NCI-H446 (cell line): Measurements from ENCODE around the gene SLC19A1.
"Not testable (repeated sequence)": the region's sequence is repeated elsewhere in the genome, so short reads cannot be mapped to it uniquely, and the experiment has no call there.

ENCODE experiments used
- DNase-seq, 2 experiments: peaks; one replicate each; lab custom pipeline; 2025; lab: John Stamatoyannopoulos, UW

The SLC19A1 gene

DNA sequence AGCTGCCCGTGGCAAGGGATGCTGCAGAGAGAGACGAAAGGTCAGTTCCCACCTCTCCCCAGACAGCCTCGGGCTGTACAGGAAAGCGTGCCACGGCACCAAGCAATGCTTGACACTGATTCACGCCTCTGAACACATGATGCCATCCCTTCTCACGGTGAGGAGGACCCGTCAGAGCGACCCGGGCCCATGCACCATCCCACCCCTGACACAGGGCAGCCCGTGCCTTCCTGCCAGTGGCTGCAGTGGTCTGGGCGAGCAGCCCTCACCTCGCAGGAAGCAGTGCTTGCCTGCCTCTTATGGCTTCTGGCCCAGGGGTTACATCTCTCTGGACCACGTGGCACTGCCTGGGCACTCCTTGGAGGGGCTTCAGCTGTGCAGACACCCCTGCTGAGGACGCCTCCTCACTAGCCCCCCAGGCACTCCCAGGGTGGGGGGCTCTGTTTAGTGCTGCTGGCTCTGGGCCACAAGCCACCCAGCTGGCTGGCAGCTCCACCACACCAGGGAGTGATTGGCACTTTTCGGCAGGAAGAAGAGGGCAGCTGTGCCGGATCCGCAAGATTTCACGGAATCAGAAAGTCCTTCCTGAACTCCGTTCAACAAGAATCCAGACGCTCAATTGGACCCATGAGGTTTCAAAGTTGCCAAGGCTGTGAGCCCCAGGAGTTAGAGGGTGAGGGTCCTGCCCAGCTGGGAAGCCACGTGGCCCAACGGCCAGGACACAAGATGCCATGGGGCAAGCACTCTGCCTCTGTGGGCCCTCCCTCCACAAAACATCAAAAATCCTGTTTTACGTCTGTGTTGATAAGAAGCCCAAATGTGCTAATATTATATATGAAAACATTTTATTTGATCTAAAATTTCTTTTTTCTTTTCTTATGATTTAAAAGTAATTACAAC is 34.8 kb upstream of the SLC19A1 start:
- no peak for DNase-seq

DNA sequence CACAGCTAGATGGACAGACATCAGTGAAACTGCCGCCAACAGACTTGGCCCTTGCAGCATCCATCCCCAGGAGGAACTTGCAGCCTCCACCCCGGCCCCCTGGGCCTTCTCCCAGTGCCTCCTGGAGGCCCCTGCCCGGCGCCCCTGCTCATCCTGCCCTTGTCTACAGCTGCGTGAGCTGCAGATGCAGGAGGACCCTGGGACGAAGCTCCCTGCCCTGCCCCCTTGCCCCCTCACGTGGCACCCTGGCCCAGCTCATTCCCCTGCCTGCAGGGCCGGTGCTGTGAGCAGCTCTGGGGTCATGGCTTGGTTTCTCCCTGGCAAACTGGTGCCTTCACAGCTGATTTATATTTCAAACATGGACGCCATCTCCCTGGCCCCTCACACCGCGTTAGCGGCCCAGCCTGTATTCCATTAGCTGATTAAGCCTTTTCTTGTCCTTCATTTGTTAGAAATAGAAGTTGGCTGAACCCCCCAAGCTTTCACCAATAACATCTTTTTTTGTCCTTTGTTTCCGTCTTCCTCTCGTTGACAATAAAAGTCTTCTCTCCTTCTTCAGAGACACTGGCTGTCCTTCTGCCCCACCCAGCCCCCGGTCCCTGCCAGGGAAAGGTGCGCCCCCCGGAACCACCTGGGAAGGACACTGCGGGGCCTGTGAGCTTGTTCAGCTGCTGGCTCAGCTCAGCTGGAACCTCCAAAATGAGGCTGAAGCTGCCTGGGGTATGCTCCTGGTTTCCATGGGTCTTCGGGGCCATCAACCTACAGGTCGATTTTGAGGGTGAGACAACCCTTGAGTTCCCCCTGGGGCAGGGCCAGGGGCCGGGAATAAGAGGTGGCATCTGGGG is 34.0 kb upstream of the SLC19A1 start:
- DNase-seq = no peak

DNA sequence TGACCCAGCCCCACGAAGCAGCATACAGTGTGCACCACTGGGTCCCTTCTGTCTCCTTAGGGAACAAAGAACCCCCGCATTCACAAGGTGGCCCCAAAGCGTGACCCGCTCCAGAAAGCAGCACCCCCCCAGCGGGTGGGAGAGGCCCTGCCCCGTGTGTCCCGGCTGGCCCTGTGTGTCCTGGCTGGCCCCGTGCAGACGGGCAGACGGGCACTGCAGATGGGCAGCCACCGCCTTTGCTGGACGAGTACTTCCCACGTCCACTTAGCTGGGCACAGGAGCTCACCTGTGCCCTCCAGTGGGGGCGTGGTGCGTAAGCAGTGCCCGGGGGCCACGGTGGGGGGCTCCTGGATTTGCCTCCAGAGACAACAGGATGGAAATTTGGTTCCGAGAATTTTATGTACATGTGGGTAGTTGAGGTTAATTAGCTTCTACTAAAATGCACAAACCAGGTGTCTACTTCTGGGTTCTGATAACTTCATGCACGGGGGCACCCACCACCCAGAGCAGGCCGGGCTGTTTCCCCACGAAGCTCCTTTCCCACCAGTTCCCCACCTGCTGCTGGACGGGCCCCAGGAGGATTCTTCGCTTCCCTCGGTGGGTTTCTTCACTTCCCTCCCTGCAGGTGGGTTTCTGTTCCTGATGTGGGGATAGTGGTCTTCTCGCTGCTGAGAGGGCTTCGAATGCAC is 33.2 kb upstream of the SLC19A1 start:
- DNase-seq = no peak

DNA sequence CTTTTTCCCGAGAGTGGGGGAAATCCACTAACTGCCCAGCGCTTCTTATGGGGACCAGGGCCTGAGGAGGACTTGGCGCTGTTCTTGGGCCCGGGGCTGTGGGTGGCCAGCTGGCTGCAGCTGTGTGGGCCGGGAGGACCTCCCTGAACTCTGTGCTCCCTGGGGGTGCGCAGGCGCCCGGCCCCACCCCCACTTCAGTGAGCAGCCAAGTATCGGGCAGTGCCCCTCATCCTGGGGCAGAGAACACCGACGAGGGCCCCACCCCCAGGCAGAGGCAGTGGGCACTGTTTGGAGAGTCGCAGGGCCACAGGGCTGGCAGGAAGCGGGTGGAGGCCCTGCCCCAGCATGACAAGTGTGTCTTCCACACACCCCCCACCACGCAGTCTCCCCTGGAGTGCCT is 32.5 kb upstream of the SLC19A1 start:
- no peak for DNase-seq

DNA sequence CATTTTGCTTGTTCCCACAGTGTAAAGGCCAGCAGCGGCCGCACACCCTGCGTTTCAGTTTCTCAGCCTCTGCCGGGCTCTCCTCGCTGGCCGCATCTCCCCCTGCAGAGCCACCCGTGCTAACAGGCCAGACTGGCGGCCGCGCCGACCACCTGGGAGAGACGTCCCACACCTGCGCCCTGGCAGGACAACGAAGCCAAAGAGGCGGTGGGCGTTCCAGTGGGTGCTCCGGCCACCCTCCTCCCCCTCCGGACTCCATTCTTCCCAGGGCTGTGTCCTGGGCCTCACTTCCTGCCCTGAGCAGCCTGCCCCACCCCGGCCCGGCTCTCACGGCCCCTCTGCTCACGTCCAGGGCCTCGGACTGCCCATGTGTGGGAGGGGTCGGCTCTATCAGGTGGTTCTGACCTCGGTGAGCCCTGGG is 31.9 kb upstream of the SLC19A1 start:
- DNase-seq = no peak

DNA sequence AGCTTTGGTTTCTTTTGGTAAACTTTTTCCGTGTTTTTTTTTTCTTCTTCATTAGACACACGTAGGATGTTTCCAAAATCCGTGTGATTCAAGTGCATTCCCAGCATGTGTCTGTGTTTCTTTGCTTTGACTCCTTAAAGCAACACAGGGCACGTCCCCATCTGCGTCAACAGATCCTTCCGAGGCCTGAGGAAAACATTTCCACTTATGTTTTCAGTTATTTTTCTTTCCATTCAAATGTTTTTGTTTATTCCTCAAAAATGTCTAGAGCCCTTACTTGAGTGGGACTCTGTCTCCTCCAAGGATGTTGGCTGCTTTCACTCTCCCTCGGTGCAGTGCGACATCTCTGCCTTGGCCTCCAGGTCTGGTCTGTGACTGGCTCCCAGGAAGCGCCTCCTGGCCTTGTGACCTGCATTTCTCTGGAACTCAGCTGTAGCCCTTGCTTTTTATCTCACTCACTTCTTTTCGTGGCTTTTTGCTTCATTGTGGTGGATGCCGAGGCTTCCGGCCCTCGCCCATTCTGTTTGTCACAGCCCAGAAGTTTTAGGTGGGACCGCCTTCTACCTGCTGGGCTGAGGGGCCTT is 31.3 kb upstream of the SLC19A1 start:
- DNase-seq = no peak

DNA sequence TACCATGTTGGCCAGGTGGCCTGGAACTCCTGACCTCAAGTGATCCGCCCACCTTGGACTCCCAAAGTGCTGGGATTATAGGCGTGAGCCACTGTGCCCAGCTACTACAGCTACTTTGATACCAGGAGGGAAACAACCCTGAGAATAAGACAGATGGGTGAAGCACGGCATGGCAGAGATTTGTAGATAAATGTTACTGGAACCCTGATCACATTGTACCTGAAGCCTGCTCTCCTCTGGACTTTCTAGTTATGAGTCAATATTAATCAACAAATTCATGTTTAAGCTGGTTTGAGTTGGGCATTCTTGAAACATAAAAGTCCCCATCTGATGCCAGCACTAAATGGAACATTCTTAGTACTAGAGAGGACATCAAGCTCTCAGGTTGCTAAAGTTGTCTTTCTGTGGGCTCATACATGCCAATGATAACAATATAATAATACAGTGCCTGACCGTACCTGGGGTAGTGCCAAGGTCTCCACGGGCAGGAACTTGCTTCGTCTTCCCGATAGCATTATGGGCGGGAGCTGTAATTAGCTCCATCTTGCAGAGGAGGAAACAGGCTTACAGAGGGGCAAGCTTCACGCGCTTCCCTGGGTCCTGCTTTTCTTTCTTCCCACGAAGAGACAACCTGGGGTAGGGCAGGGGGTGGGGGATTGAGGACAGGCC is 30.7 kb upstream of the SLC19A1 start:
- no peak for DNase-seq

DNA sequence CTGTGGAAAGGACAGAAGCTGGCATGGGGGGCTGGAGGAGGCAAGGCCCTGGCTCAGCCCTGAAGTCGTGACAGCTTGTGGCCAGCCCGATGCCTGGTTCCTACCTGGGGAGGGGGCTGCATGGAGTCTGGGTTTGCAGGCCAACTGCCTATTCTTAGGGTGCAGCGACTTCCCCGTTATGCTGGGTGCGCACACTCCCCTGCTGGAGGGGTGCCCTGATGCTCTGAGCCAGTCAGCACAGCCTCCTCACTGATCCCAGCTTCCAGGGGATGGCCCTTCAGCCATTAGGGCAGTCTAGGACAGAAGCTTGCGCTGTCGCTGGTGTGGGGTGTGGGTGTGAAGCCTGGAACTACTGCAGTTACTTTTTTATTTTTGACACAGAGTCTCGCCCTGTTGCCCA is 30.0 kb upstream of the SLC19A1 start:
- DNase-seq = no peak

DNA sequence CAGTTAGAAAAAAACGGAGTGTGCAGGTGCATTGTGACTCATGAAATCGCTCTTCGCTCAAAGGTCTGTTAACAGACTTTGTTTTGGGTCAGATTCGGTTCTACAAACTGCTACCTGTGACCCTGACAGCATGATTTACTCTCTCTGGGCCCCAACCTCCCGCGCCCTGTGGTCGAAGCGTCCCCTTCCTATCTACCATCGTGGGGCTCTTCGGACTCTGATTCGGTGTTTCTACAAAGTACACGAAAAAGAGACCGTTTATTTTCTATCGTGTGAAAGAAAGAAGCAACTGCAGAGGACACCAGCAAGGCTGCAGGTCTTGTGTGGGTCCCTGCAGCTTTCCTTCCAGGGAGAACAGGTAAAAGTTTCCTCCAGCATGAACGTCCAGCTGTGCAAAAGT is 29.4 kb upstream of the SLC19A1 start:
- DNase-seq = no peak

DNA sequence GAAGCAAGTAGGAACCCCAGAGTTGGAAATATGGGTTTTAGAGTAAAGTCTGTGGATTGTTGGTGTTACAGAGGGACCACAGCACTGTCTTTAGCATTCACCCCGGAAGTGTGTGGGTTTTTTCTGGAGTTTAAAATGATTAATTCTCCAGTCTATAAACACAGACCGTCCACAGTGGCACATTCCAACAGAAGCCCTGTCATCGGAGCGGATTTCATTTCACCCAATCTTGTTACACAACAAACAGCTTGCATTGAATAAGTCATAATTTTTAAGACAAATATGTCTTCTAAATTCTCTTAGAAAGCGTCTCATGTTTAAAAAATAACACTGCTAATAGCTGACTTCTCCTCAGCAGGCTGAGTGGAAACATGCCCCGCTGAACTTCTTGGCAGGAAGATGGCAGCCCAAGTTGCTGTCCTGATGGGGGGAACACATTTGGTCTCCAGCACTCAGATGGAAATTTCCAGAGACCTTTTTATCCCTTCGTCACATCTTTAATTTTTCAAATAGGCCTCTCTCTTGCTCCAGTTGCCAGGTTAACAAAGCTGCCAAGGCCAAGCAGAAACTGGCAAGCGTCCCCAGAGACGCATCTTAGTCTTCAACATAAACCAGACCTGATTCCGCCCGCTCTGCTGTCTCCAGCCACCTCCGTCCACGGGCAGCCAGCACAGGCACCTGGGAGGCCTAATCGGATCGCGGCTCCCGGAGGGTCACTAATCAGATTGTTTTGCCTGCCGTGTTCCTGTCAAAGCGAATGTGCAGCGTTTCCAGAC is 28.8 kb upstream of the SLC19A1 start:
- DNase-seq = no peak

DNA sequence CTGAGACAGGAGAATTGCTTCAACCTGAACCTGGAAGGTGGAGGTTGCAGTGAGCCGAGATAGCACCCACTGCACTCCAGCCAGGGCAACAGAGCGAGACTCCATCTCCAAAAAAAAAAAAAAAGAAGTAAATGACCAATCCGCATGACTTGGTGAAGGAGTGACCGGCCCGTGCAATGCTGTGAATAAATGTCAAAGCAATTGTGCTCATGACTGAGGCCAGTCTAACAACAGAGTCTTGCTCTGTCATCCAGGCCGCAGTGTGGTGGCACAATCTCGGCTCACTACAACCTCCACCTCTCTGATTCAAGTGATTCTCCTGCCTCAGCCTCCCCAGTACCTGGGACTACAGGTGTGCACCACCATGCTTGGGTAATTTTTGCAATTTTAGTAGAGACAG is 27.8 kb upstream of the SLC19A1 start:
- no peak for DNase-seq

DNA sequence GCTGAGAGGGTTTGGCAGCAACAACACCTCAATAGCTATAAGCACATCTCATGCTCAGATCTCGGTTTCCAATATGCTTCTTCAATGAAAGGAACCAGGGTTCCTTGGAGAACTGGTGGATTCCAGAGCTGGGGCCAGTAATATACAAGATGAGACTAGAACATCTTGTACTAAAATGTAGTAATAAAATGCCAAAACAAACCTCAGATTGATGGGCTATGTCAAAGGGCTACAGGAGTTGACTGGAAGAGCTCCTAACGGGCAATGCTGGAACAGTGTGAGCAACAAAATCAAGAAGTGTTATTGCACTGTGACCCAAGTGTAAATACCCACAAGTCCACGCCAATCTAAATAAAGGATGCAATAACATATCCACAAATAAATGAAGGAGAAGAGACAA is 26.1 kb upstream of the SLC19A1 start:
- no peak for DNase-seq

DNA sequence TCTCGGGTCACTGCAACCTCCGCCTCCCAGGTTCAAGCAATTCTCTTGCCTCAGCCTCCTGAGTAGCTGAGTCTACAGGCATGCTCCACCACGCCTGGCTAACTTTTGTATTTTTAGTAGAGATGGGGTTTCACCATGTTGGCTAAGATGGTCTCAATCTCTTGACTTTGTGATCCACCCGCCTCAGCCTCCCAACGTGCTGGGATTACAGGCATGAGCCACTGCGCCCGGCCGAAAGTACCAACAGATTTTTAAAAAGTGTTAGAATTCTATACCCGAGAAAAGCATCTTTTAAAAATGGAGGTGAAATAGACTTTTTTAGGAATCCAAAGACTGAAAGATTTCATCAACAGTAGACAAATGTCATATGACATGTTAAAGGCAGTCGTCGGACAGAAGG is 21.9 kb upstream of the SLC19A1 start:
- not testable (repeated sequence) for DNase-seq

DNA sequence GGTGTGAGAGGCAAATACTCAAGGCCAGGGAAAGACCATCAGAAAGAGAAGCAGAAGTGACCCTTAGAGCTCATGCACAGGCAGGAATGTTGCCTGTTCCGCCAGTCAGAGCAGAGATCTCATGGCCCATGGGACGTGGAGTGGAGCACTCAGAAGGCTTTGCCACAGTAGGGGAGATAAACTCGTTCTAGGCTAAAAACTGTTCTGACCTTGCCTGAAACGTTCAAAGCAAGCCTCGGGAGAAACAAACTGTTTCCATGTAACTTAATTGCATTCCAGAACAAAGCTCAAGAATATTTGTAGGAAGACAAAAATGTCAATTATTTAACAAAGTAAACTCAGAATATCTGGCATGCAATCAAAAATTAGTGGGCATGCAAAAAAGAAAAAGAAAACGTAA is 20.7 kb upstream of the SLC19A1 start:
- DNase-seq = no peak

DNA sequence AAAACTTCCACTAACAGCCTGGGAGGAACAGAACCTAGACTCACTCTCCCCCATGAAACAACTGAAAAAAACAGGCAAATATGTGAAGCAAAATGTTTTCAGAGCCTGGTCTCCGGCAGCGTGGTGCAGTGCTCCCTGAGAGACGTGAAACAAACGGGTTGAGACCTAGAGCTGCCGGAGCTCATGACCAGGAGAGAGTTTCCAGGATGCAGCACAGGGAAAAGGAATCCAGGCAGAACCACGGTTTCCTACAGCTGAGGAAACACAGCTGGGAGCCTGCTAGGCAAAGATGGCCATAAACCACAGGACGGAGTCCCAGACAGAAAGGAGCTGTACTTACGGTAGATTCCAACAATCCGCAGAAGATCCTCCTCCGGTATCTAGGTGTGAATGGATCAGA is 20.2 kb upstream of the SLC19A1 start:
- DNase-seq = no peak

DNA sequence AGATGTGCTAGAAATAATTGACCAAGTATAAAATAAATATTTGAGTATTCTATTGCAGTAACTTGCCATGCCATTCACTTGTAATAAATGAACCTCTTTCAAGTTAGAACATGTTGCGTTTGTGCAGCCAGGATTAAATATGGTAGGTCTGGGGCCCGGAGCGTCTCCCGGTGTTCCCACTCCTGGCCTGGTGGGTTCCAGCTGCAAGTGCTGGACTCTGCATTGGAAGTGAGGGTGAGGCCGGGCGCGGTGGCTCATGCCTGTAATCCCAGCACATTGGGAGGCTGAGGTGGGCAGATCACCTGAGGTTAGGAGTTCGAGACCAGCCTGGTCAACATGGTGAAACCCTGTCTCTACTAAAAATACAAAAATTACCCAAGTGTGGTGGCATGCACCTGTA is 19.0 kb upstream of the SLC19A1 start:
- DNase-seq = not testable (repeated sequence)

DNA sequence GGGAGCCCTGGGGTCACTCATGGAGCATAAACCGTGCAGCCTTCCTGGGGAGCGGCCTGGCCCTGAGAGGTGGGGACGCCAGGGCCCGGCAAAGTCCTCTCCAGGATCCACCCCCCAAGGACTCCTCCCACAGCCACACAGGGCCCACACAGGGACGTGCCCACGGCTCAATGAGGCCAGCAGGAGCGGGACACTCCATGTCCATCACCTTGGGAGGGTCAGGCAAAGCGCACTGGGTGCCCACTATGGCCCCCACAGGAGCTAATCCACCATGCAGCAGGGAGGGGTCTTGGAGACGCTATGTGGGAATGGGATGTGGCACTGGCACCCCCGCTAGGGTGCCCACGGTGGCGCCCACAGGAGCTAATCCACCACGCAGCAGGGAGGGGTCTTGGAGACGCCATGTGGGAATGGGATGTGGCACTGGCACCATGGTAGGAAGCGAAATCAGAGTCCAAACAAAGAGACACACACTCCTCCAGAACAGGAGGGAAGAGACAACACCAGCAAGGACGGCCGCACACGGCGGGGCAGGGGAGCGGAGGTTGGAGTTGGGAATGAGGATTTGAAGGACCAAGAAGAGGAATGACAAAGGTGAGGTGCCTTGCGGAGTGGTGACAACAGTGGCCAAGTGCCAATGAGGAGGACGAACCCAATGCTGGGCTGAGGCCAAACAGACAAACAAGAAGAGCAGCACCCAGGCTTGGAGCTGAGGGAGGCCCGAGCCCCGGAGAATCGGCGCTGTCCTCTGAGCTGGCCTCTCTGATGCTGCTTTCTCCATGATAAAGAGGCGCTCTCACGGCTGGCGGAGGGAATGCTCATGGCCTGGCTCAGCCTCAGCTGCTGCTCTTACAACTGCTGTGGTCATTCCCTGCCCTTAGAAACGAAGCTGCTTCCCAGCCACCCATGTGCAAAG is 18.1 kb upstream of the SLC19A1 start:
- no peak for DNase-seq

DNA sequence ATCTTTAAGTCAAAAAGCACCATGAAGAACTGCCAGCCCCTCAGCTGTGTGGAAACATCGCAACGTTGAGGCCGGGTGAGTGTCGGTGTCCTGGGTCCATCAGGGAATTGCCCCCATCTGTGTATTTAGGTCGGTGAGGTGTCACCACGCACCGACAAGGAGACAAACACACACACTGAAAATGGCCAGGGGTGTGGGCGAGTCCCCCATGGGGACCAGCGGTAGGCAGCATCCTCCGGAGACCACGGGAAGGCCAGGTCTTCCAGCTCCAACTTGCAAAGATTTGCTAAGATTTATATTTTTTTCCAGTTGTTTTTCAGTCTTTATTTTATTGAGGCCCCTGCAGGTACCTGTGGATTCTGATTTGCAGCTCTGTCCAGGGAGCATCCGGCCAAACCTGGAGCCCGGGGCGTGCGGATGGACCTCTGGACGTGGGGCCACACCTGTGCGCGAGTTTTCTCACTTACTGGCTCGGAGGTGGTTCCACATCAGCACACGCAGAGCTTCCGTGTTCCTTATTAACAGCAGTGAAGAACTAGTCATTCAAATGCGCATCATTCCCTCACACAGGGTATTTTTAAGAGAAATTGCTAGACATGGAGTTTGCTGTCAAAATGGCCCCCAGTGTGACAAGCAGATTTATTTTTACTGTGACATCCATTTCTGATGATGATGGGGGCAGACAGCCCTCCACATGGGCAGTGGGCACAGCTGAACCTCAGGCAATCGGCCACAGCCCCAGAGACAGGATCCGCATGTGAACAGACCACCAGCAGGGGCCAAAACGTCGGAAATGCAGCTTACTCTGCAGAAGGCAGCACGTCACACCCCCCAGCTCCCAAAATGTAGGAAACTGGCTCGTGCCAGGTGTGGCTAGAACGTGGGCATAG is 17.2 kb upstream of the SLC19A1 start:
- DNase-seq = no peak
